GM23338 (cell line): ENCODE results near the gene KREMEN2. TPM values are rescaled to one million over a fixed set of nuclear protein-coding genes. Genes with fewer than 3 reads are reported as not detected.

Source experiments
- ATAC-seq: fragments of 200-7000 bp; cut with Tn5 transposase; 3 replicates; pipeline ENCODE4 v1.9.1; 2020
- DNase-seq: peaks from one replicate; pipeline ENCODE4 v3.0.0-alpha.2; 2015; ENCODE audit warnings: low spot score
- H2AFZ ChIP-seq: fragments of 200-600 bp; sonication (generic); 2 replicates; pipeline ENCODE4 v1.8.0; 2016; ENCODE audit warnings: antibody characterized with exemption, mild to moderate bottlenecking, moderate library complexity
- H3F3A ChIP-seq: fragments of 200-600 bp; sonication (generic); replicated peaks from 2 replicates; pipeline ENCODE4 v1.8.0; 2017; ENCODE audit warnings: antibody characterized with exemption, mixed run types, low read depth
- H3K27ac ChIP-seq: fragments of 200-600 bp; sonication (generic); 2 replicates; pipeline ENCODE4 v1.6.1; 2016; ENCODE audit warnings: low read depth
- H3K27me3 ChIP-seq: fragments of 200-600 bp; sonication (generic); 2 replicates; pipeline ENCODE4 v1.8.0; 2016; ENCODE audit warnings: mild to moderate bottlenecking, mixed run types, moderate library complexity; ENCODE audit not compliant: insufficient read depth
- H3K36me3 ChIP-seq: fragments of 200-600 bp; sonication (generic); 2 replicates; pipeline ENCODE4 v1.8.0; 2016; ENCODE audit warnings: mild to moderate bottlenecking; ENCODE audit not compliant: insufficient read depth
- H3K4me1 ChIP-seq: fragments of 200-600 bp; sonication (generic); 2 replicates; pipeline ENCODE4 v1.8.0; 2016; ENCODE audit warnings: mild to moderate bottlenecking, moderate library complexity; ENCODE audit not compliant: insufficient read depth
- H3K4me2 ChIP-seq: fragments of 200-600 bp; sonication (generic); 2 replicates; pipeline ENCODE4 v1.7.1; 2017; ENCODE audit warnings: mixed run types
- H3K4me3 ChIP-seq: fragments of 200-600 bp; sonication (generic); 2 replicates; pipeline ENCODE4 v1.6.1; 2016; ENCODE audit warnings: mixed run types
- H3K79me2 ChIP-seq: fragments of 200-600 bp; sonication (generic); replicated peaks from 2 replicates; pipeline ENCODE4 v1.8.0; 2017; ENCODE audit warnings: mild to moderate bottlenecking; ENCODE audit not compliant: insufficient read depth
- H3K9me2 ChIP-seq: fragments of 200-600 bp; sonication (generic); 2 replicates; pipeline ENCODE4 v1.8.0; 2017; ENCODE audit not compliant: insufficient read depth
- H4K20me1 ChIP-seq: fragments of 200-600 bp; sonication (generic); replicated peaks from 2 replicates; pipeline ENCODE4 v1.8.0; 2017; ENCODE audit warnings: mild to moderate bottlenecking; ENCODE audit not compliant: insufficient read depth
- H3K27ac Mint-ChIP-seq: 2 replicates; pipeline ENCODE4 v1.8.0; 2020; ENCODE audit warnings: inconsistent platforms, mild to moderate bottlenecking, moderate library complexity, mixed read lengths
- H3K27me3 Mint-ChIP-seq: 3 replicates; pipeline ENCODE4 v1.8.0; 2022; ENCODE audit warnings: low read depth, mild to moderate bottlenecking, moderate library complexity, mixed read lengths, inconsistent platforms; ENCODE audit not compliant: insufficient read depth, poor library complexity
- H3K36me3 Mint-ChIP-seq: 3 replicates; pipeline ENCODE4 v1.8.0; 2021; ENCODE audit warnings: low read depth, mild to moderate bottlenecking, inconsistent platforms, moderate library complexity, mixed read lengths
- H3K4me1 Mint-ChIP-seq: 3 replicates; pipeline ENCODE4 v1.8.0; 2020; ENCODE audit warnings: mild to moderate bottlenecking, inconsistent platforms, mixed read lengths
- H3K4me3 Mint-ChIP-seq: 3 replicates; pipeline ENCODE4 v1.8.0; 2021; ENCODE audit warnings: moderate library complexity, mild to moderate bottlenecking, inconsistent platforms, mixed read lengths
- H3K9me3 Mint-ChIP-seq: 3 replicates; pipeline ENCODE4 v1.8.0; 2020; ENCODE audit warnings: moderate library complexity, mild to moderate bottlenecking, inconsistent platforms, mixed read lengths
- POLR2AphosphoS5 ChIP-seq: IDR thresholded peaks from 2 replicates; pipeline ENCODE4 v1.6.1; 2016; ENCODE audit warnings: antibody characterized with exemption, low read depth
- ZNF114 ChIP-seq: fragments of 250-450 bp; sonication (Bioruptor Pico); IDR thresholded peaks from 2 replicates; pipeline ENCODE4 v1.5.0; 2020; ENCODE audit warnings: mild to moderate bottlenecking, moderate library complexity
- polyA plus RNA-seq: library from polyadenylated mRNA; unstranded; fragments of >200 nt; fragmentation: Nextera tagmentation; extraction: Ambion mirVana; gene quantifications from 2 replicates; pipeline ENCODE4 v1.2.1, GENCODE V29; 2016
- total RNA-seq: library from RNA; depleted of rRNA; stranded (reverse); fragments of >200 nt; shearing (Covaris generic); gene quantifications from 2 replicates; pipeline ENCODE4 v1.2.3, GENCODE V29; 2014
- TF ChIP-seq, protein P1 (sequence below): IDR thresholded peaks from one replicate; pipeline ENCODE4 v1.6.1; 2018; ENCODE audit warnings: antibody characterized with exemption; ENCODE audit not compliant: unreplicated experiment
- TF ChIP-seq, protein P2 (sequence below): fragments of 250-450 bp; sonication (Bioruptor Pico); IDR thresholded peaks from 2 replicates; pipeline ENCODE4 v1.5.0; 2020; ENCODE audit warnings: mild to moderate bottlenecking, moderate library complexity
- TF ChIP-seq, protein P3 (sequence below): IDR thresholded peaks from 2 replicates; pipeline ENCODE4 v1.6.1; 2016; ENCODE audit warnings: antibody characterized with exemption

KREMEN2 gene
- total and polyA plus RNA-seq, 2 experiments from 2014 or later, result 4.9 to 16.1 TPM

DNA sequence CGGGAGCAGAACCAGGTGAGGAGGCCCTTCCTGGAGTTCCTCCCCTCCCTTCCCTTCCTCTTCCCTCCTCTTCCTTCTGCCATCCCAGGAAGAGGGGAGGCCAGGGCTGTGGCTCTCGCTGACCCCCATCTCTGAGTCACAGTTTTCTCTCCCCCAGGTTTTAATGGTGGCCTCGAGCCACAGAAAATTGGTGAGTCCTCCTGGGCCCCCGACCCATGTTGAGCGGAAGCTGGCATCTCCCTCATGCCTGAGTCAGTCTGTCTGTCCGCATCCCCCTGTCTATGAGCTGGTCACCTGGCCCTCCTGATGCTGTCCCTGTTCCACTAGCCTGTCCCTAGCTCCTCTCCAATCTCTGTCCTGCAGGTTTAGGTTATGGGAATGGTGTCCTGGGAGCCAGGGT, 35.9 kb downstream of the KREMEN2 start:
- Mint-ChIP-seq H3K9me3 (no peaks in the 10 kb centered on the region), H3K4me3 (no peak overlapping the region; the same call in 2 of the 3 replicates), H3K4me1 (peaks cover 12% of the 10 kb centered on the region; the same call in 2 of the 3 replicates), H3K27me3 (peaks cover 3% of the 10 kb centered on the region), H3K27ac (no peak overlapping the region), H3K36me3 (peaks cover 4% of the 10 kb centered on the region; the same call in 1 of the 3 replicates)
- TF ChIP-seq POLR2AphosphoS5, result no peak
- TF ChIP-seq, protein P1, sequence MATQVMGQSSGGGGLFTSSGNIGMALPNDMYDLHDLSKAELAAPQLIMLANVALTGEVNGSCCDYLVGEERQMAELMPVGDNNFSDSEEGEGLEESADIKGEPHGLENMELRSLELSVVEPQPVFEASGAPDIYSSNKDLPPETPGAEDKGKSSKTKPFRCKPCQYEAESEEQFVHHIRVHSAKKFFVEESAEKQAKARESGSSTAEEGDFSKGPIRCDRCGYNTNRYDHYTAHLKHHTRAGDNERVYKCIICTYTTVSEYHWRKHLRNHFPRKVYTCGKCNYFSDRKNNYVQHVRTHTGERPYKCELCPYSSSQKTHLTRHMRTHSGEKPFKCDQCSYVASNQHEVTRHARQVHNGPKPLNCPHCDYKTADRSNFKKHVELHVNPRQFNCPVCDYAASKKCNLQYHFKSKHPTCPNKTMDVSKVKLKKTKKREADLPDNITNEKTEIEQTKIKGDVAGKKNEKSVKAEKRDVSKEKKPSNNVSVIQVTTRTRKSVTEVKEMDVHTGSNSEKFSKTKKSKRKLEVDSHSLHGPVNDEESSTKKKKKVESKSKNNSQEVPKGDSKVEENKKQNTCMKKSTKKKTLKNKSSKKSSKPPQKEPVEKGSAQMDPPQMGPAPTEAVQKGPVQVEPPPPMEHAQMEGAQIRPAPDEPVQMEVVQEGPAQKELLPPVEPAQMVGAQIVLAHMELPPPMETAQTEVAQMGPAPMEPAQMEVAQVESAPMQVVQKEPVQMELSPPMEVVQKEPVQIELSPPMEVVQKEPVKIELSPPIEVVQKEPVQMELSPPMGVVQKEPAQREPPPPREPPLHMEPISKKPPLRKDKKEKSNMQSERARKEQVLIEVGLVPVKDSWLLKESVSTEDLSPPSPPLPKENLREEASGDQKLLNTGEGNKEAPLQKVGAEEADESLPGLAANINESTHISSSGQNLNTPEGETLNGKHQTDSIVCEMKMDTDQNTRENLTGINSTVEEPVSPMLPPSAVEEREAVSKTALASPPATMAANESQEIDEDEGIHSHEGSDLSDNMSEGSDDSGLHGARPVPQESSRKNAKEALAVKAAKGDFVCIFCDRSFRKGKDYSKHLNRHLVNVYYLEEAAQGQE, result no peak
- TF ChIP-seq, protein P2, sequence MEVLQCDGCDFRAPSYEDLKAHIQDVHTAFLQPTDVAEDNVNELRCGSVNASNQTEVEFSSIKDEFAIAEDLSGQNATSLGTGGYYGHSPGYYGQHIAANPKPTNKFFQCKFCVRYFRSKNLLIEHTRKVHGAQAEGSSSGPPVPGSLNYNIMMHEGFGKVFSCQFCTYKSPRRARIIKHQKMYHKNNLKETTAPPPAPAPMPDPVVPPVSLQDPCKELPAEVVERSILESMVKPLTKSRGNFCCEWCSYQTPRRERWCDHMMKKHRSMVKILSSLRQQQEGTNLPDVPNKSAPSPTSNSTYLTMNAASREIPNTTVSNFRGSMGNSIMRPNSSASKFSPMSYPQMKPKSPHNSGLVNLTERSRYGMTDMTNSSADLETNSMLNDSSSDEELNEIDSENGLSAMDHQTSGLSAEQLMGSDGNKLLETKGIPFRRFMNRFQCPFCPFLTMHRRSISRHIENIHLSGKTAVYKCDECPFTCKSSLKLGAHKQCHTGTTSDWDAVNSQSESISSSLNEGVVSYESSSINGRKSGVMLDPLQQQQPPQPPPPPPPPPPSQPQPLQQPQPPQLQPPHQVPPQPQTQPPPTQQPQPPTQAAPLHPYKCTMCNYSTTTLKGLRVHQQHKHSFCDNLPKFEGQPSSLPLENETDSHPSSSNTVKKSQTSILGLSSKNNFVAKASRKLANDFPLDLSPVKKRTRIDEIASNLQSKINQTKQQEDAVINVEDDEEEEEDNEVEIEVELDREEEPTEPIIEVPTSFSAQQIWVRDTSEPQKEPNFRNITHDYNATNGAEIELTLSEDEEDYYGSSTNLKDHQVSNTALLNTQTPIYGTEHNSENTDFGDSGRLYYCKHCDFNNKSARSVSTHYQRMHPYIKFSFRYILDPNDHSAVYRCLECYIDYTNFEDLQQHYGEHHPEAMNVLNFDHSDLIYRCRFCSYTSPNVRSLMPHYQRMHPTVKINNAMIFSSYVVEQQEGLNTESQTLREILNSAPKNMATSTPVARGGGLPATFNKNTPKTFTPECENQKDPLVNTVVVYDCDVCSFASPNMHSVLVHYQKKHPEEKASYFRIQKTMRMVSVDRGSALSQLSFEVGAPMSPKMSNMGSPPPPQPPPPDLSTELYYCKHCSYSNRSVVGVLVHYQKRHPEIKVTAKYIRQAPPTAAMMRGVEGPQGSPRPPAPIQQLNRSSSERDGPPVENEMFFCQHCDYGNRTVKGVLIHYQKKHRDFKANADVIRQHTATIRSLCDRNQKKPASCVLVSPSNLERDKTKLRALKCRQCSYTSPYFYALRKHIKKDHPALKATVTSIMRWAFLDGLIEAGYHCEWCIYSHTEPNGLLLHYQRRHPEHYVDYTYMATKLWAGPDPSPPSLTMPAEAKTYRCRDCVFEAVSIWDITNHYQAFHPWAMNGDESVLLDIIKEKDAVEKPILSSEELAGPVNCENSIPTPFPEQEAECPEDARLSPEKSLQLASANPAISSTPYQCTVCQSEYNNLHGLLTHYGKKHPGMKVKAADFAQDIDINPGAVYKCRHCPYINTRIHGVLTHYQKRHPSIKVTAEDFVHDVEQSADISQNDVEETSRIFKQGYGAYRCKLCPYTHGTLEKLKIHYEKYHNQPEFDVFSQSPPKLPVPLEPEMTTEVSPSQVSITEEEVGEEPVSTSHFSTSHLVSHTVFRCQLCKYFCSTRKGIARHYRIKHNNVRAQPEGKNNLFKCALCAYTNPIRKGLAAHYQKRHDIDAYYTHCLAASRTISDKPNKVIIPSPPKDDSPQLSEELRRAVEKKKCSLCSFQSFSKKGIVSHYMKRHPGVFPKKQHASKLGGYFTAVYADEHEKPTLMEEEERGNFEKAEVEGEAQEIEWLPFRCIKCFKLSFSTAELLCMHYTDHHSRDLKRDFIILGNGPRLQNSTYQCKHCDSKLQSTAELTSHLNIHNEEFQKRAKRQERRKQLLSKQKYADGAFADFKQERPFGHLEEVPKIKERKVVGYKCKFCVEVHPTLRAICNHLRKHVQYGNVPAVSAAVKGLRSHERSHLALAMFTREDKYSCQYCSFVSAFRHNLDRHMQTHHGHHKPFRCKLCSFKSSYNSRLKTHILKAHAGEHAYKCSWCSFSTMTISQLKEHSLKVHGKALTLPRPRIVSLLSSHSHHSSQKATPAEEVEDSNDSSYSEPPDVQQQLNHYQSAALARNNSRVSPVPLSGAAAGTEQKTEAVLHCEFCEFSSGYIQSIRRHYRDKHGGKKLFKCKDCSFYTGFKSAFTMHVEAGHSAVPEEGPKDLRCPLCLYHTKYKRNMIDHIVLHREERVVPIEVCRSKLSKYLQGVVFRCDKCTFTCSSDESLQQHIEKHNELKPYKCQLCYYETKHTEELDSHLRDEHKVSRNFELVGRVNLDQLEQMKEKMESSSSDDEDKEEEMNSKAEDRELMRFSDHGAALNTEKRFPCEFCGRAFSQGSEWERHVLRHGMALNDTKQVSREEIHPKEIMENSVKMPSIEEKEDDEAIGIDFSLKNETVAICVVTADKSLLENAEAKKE (CRISPR knock-in tag), result no peak
- TF ChIP-seq, protein P3, sequence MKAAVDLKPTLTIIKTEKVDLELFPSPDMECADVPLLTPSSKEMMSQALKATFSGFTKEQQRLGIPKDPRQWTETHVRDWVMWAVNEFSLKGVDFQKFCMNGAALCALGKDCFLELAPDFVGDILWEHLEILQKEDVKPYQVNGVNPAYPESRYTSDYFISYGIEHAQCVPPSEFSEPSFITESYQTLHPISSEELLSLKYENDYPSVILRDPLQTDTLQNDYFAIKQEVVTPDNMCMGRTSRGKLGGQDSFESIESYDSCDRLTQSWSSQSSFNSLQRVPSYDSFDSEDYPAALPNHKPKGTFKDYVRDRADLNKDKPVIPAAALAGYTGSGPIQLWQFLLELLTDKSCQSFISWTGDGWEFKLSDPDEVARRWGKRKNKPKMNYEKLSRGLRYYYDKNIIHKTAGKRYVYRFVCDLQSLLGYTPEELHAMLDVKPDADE, result no peak
- no peak for TF ChIP-seq ZNF114 (CRISPR knock-in tag)
- no peak overlapping the region for H3K4me2 ChIP-seq
- H3K4me1 ChIP-seq, result peaks cover 5% of the 10 kb centered on the region; the same call in 1 of the 2 replicates
- DNase-seq (no peak), ATAC-seq (no peak)
- no peaks in the 10 kb centered on the region for H3K36me3 ChIP-seq
- H3K27me3 ChIP-seq, result no peaks in the 10 kb centered on the region
- no peaks in the 10 kb centered on the region for H4K20me1 ChIP-seq
- H3K79me2 ChIP-seq, result no peaks in the 10 kb centered on the region
- H3F3A ChIP-seq, result no peaks in the 10 kb centered on the region; the same call in 1 of the 2 replicates
- no peak overlapping the region for H2AFZ ChIP-seq
- H3K27ac ChIP-seq, result no peak overlapping the region
- H3K9me2 ChIP-seq, result no peaks in the 10 kb centered on the region
- H3K4me3 ChIP-seq, result no peak overlapping the region
